AG04449 (cell line): Measurements from ENCODE around the gene CEBPG.

Source experiments
- CTCF ChIA-PET: fragments of 350-600 bp; formaldehyde crosslinking; extraction: SDS; loops from one replicate; lab custom pipeline; 2021; ENCODE audit warnings: antibody characterized with exemption; lab: Yijun Ruan, JAX
- POLR2A ChIA-PET: fragments of 400-600, 350-600 bp; formaldehyde crosslinking; extraction: SDS; loops from one replicate; lab custom pipeline; 2020; ENCODE audit warnings: antibody characterized with exemption, inconsistent platforms; lab: Yijun Ruan, JAX
- DNase-seq: peaks from one replicate; pipeline ENCODE4 v3.0.0-alpha.2; 2010; ENCODE audit warnings: low read depth, low spot score
- H3K4me3 ChIP-seq: 2 replicates; pipeline ENCODE4 v1.5.1; 2011; ENCODE audit warnings: low read depth, mild to moderate bottlenecking, control low read depth, low read length
- CTCF ChIP-seq: IDR thresholded peaks from one replicate; pipeline ENCODE4 v1.5.1; 2011; ENCODE audit warnings: mild to moderate bottlenecking, moderate library complexity, low read length, control low read depth, inconsistent platforms; ENCODE audit not compliant: insufficient read depth; ENCODE audit errors: missing control alignments

The CEBPG gene

GRCh38 chr19:33387351-33388230 lies 14.1 kb downstream of the CEBPG start:
- H3K4me3 ChIP-seq: no peak overlapping the region
- POLR2A ChIA-PET: interaction anchor here (1.3 kb wide), 1 partner anchor 13 kb away, joined by 4 read pairs; no protein-coding TSS in a partner anchor
- CTCF ChIA-PET: interaction anchor here (0.9 to 2.4 kb wide), 4 partner anchors 10 to 262 kb away, joined by 3 to 9 read pairs (median 6); no protein-coding TSS in a partner anchor
- no peak for TF ChIP-seq CTCF
- no peak for DNase-seq

- CTCF ChIA-PET: interaction anchor here (0.9 to 2.4 kb wide), 4 partner anchors 9 to 263 kb away, joined by 3 to 9 read pairs (median 6); no protein-coding TSS in a partner anchor
- POLR2A ChIA-PET: interaction anchor here (1.3 kb wide), 1 partner anchor 14 kb away, joined by 4 read pairs; no protein-coding TSS in a partner anchor
- TF ChIP-seq CTCF: no peak
- DNase-seq: no peak
- no peak overlapping the region for H3K4me3 ChIP-seq
Measured at GRCh38 chr19:33388231-33388724, 14.8 kb downstream of the CEBPG start.

GRCh38 chr19:33388725-33389420 lies 15.4 kb downstream of the CEBPG start:
- no peak for DNase-seq
- CTCF ChIA-PET: interaction anchor here (0.9 to 2.4 kb wide), 5 partner anchors 9 to 263 kb away, joined by 3 to 9 read pairs (median 4); no protein-coding TSS in a partner anchor
- POLR2A ChIA-PET: interaction anchor here (1.3 kb wide), 1 partner anchor 15 kb away, joined by 4 read pairs; no protein-coding TSS in a partner anchor
- H3K4me3 ChIP-seq: no peak overlapping the region
- no peak for TF ChIP-seq CTCF

- ChIA-PET CTCF (interaction anchor here (1.5 to 2.4 kb wide), 3 partner anchors 8 to 17 kb away, joined by 3 to 9 read pairs (median 7); no protein-coding TSS in a partner anchor), POLR2A (no interaction called here)
- no peak for TF ChIP-seq CTCF
- H3K4me3 ChIP-seq: no peak overlapping the region
- no peak for DNase-seq
Measured at GRCh38 chr19:33389421-33390100, 16.1 kb downstream of the CEBPG start.

- TF ChIP-seq CTCF: no peak
- DNase-seq: no peak
- no peak overlapping the region for H3K4me3 ChIP-seq
- ChIA-PET POLR2A (no interaction called here), CTCF (interaction anchor here (1.1 to 2.4 kb wide), 3 partner anchors 12 to 16 kb away, joined by 3 to 9 read pairs (median 3); no protein-coding TSS in a partner anchor)
Measured at GRCh38 chr19:33390101-33390907, 16.8 kb downstream of the CEBPG start.
